GM19023 (cell line): ENCODE measurements around the gene OR2AK2.

Experiments used
- ATAC-seq: cut with Tn5 transposase; IDR thresholded peaks from one replicate; pipeline ENCODE4 v1.9.1; 2021; ENCODE audit warnings: mild to moderate bottlenecking, moderate library complexity; ENCODE audit not compliant: unreplicated experiment

Gene OR2AK2

GRCh38 chr1:247964933-247965332 is at the start of gene OR2AK2:
Gene OR2AK2, plus strand, starts transcription at chr1:247965233. Its CDS starts 144 bp downstream, at chr1:247965377.
- ATAC-seq = no peak

- no peak for ATAC-seq
These were observed 45.1 kb upstream of the OR2AK2 start, which contains the start of gene OR2T8 for GRCh38 chr1:247919952-247920351. Gene OR2T8, plus strand, starts transcription at chr1:247920252. Its CDS starts 766 bp downstream, at chr1:247921018.

GRCh38 chr1:247923941-247924340 is 41.1 kb upstream of the OR2AK2 start:
- ATAC-seq = no peak

- no peak for ATAC-seq
These were observed 40.2 kb upstream of the OR2AK2 start, which contains the start of gene OR2AJ1 for GRCh38 chr1:247924868-247925267. Gene OR2AJ1, plus strand, starts transcription at chr1:247924889. Its CDS starts 8,880 bp downstream, at chr1:247933769.

GRCh38 chr1:247933989-247934388 is 31.0 kb upstream of the OR2AK2 start:
- ATAC-seq = no peak

- ATAC-seq = no peak
These were observed 29.3 kb upstream of the OR2AK2 start for GRCh38 chr1:247935781-247936180.

GRCh38 chr1:247936415-247936814 is 28.6 kb upstream of the OR2AK2 start:
- no peak for ATAC-seq

GRCh38 chr1:247936965-247937734 is 27.9 kb upstream of the OR2AK2 start:
- peak; percentile 100 for ATAC-seq

- ATAC-seq = no peak
These were observed 22.4 kb upstream of the OR2AK2 start for GRCh38 chr1:247942624-247943023.

- ATAC-seq = no peak
These were observed 16.5 kb upstream of the OR2AK2 start, which contains the start of gene OR2L8 for GRCh38 chr1:247948558-247948957. Gene OR2L8, plus strand, starts transcription at chr1:247948858. Its CDS starts 0 bp downstream, at chr1:247948858.

GRCh38 chr1:247953408-247953807 is 11.6 kb upstream of the OR2AK2 start:
- no peak for ATAC-seq

GRCh38 chr1:247961791-247962190 is 3.2 kb upstream of the OR2AK2 start:
- ATAC-seq = no peak

- ATAC-seq = no peak
These were observed 2.0 kb upstream of the OR2AK2 start for GRCh38 chr1:247962911-247963588.

- peak; percentile 52 for ATAC-seq
These were observed 1.6 kb downstream of the OR2AK2 start for GRCh38 chr1:247966532-247967204.

- no peak for ATAC-seq
These were observed 28.0 kb downstream of the OR2AK2 start for GRCh38 chr1:247992986-247993385.

- ATAC-seq = no peak
These were observed 33.8 kb downstream of the OR2AK2 start for GRCh38 chr1:247998811-247999210.

GRCh38 chr1:248000169-248000568 is 35.1 kb downstream of the OR2AK2 start:
- no peak for ATAC-seq

GRCh38 chr1:248007778-248008177 is 42.7 kb downstream of the OR2AK2 start:
- ATAC-seq = no peak

GRCh38 chr1:248009681-248010080 is 44.6 kb downstream of the OR2AK2 start:
- ATAC-seq = no peak

GRCh38 chr1:248013229-248013710 is 48.2 kb downstream of the OR2AK2 start, which contains the start of gene OR2L5:
Gene OR2L5, plus strand, starts transcription at chr1:248013660. Its CDS starts 8,288 bp downstream, at chr1:248021948.
- no peak for ATAC-seq

GRCh38 chr1:248015803-248016202 is 50.8 kb downstream of the OR2AK2 start:
- ATAC-seq = no peak
